Endothelial cell of umbilical vein (primary cell): Measurements from ENCODE around the gene MICAL3. TPM values are rescaled to one million over a fixed set of nuclear protein-coding genes. Genes with fewer than 3 reads are reported as not detected.

Experiments used
- BruUV-seq: library from RNA; stranded (reverse); fragments of 400-500 nt; replicated peaks from 2 replicates; lab custom pipeline; 2021; lab: Mats Ljungman, UMichigan
- CTCF ChIA-PET: fragments of 300-600, 350-600 bp; sonication (Branson Sonifier 250); formaldehyde crosslinking; loops from one replicate; lab custom pipeline; 2021; ENCODE audit warnings: antibody characterized with exemption, inconsistent platforms; lab: Charles Lee
- POLR2A ChIA-PET: fragments of 300-600, 350-600 bp; sonication (Branson Sonifier 250); formaldehyde crosslinking; loops from one replicate; lab custom pipeline; 2021; ENCODE audit warnings: antibody characterized with exemption, inconsistent platforms; lab: Charles Lee
- DNase-seq: peaks from one replicate; pipeline ENCODE4 v3.0.0-alpha.2; 2011; ENCODE audit warnings: low read depth, low spot score
- FAIRE-seq: peaks from 2 replicates; lab custom pipeline; 2011; peaks lifted over from hg19 to GRCh38; lab: Jason Lieb, UNC
- H2AFZ ChIP-seq: 2 replicates; pipeline ENCODE4 v1.6.0; 2012; ENCODE audit warnings: low read depth, low read length, control low read depth, inconsistent platforms
- H3K27ac ChIP-seq: 2 replicates; pipeline ENCODE4 v1.5.1; 2011; ENCODE audit warnings: low read depth, mild to moderate bottlenecking, control low read depth, low read length, moderate library complexity; ENCODE audit not compliant: insufficient read depth
- H3K27me3 ChIP-seq, 2 experiments: 2 replicates each; pipeline versions ENCODE4 v1.6.0 to v1.6.1; 2011; ENCODE audit warnings: low read length in 2 of 2, mixed read lengths in 1 of 2; ENCODE audit not compliant: control insufficient read depth in 2 of 2, insufficient read depth in 2 of 2
- H3K36me3 ChIP-seq, 2 experiments: 2 replicates in 1 of 2; 3 replicates in 1 of 2; pipeline ENCODE4 v1.5.1; 2011; ENCODE audit warnings: low read length in 2 of 2, mild to moderate bottlenecking in 1 of 2, moderate library complexity in 1 of 2; ENCODE audit not compliant: control insufficient read depth in 2 of 2, insufficient read depth in 2 of 2; ENCODE audit errors: extremely low read depth in 1 of 2
- H3K4me1 ChIP-seq: 3 replicates; pipeline ENCODE4 v1.5.1; 2011; ENCODE audit warnings: mild to moderate bottlenecking, low read length; ENCODE audit not compliant: control insufficient read depth, insufficient read depth; ENCODE audit errors: extremely low read depth
- H3K4me2 ChIP-seq: 2 replicates; pipeline ENCODE4 v1.6.1; 2011; ENCODE audit warnings: low read length, control low read depth, mixed read lengths; ENCODE audit not compliant: insufficient read depth
- H3K4me3 ChIP-seq, 3 experiments: fragments of 200-600 bp in 1 of 3; sonication (generic), shearing (Covaris generic) in 1 of 3; replicated peaks in 1 of 3; 2 replicates each; pipeline ENCODE4 v1.5.1; 2011 to 2016; ENCODE audit warnings: control low read depth in 3 of 3, low read length in 3 of 3, mild to moderate bottlenecking in 2 of 3, inconsistent platforms in 1 of 3, low read depth in 1 of 3, moderate library complexity in 1 of 3; ENCODE audit not compliant: insufficient read depth in 1 of 3
- H3K79me2 ChIP-seq: 2 replicates; pipeline ENCODE4 v1.6.0; 2012; ENCODE audit warnings: low read length, inconsistent platforms; ENCODE audit not compliant: control insufficient read depth, insufficient read depth
- H3K9ac ChIP-seq: replicated peaks from 2 replicates; pipeline ENCODE3; 2011; ENCODE audit warnings: low read length, control low read depth; ENCODE audit not compliant: insufficient read depth; ENCODE audit errors: extremely low read depth
- H3K9me1 ChIP-seq: replicated peaks from 3 replicates; pipeline ENCODE4 v1.6.0; 2011; ENCODE audit warnings: mild to moderate bottlenecking, low read length; ENCODE audit not compliant: control insufficient read depth, insufficient read depth; ENCODE audit errors: extremely low read depth
- H3K9me3 ChIP-seq: replicated peaks from 2 replicates; pipeline ENCODE4 v1.5.1; 2012; ENCODE audit warnings: low read length, inconsistent platforms; ENCODE audit not compliant: control insufficient read depth, insufficient read depth
- H4K20me1 ChIP-seq: replicated peaks from 2 replicates; pipeline ENCODE3; 2011; ENCODE audit warnings: mild to moderate bottlenecking, low read length; ENCODE audit not compliant: control insufficient read depth, insufficient read depth; ENCODE audit errors: extremely low read depth
- EZH2 ChIP-seq: IDR thresholded peaks from 2 replicates; pipeline ENCODE4 v1.6.1; 2012; ENCODE audit warnings: borderline replicate concordance, low read depth, mild to moderate bottlenecking, moderate library complexity, low read length, inconsistent platforms; ENCODE audit not compliant: severe bottlenecking
- GATA2 ChIP-seq: IDR thresholded peaks from 2 replicates; pipeline ENCODE4 v1.7.0; 2011; ENCODE audit warnings: low read depth, mild to moderate bottlenecking, moderate library complexity, mixed read lengths, low read length; ENCODE audit not compliant: insufficient read length, insufficient read depth
- JUN ChIP-seq: IDR thresholded peaks from 2 replicates; pipeline ENCODE4 v1.6.1; 2011; ENCODE audit warnings: borderline replicate concordance, low read depth; ENCODE audit not compliant: insufficient read length, insufficient read depth
- MYC ChIP-seq: IDR thresholded peaks from one replicate; pipeline ENCODE4 v1.6.1; 2011; ENCODE audit warnings: mild to moderate bottlenecking, low read depth, low read length
- POLR2A ChIP-seq: IDR thresholded peaks from 2 replicates; pipeline ENCODE4 v1.6.1; 2012; ENCODE audit warnings: low read depth, mild to moderate bottlenecking, control low read depth, low read length
- POLR2AphosphoS5 ChIP-seq: IDR thresholded peaks from 2 replicates; pipeline ENCODE4 v1.6.1; 2012; ENCODE audit warnings: low read depth, mild to moderate bottlenecking, control low read depth, low read length, moderate library complexity; ENCODE audit not compliant: insufficient read depth
- dilution Hi-C: fragments of 300-500 bp; cut with MboI; formaldehyde crosslinking; loops from one replicate; pipeline ENCODE4 v1.15.0; 2019; ENCODE audit warnings: low sequenced_read_pairs; ENCODE audit not compliant: extremely low pct_ligation_motif_present
- intact Hi-C: fragments of 100-400 bp; cut with micrococcal nuclease; formaldehyde crosslinking; loops from one replicate; pipeline ENCODE4 v1.10.0; 2022
- polyA plus RNA-seq, 4 experiments: library from polyadenylated mRNA; depleted of rRNA in 3 of 4; stranded (reverse) in 3 of 4; unstranded in 1 of 4; fragments of >200 nt; gene quantifications; 2 replicates each; pipeline versions ENCODE4 v1.2.1 to v1.2.3, GENCODE V29; 2011 to 2012; ENCODE audit warnings: missing spikeins in 1 of 4
- total RNA-seq: library from RNA; stranded (reverse); gene quantifications from 2 replicates; pipeline ENCODE4 v1.2.3, GENCODE V29; 2021
- TF ChIP-seq, protein P1 (sequence below): IDR thresholded peaks from 2 replicates; pipeline ENCODE4 v1.6.1; 2011; ENCODE audit not compliant: insufficient read depth, insufficient read length
- TF ChIP-seq, protein P2 (sequence below), 2 donors: IDR thresholded peaks; 1 replicate in 1 of 2; 2 replicates in 1 of 2; pipeline ENCODE4 v1.5.1; 2011; ENCODE audit warnings: low read length in 2 of 2, mild to moderate bottlenecking in 2 of 2, moderate library complexity in 2 of 2, control low read depth in 1 of 2, inconsistent platforms in 1 of 2, low read depth in 1 of 2; ENCODE audit not compliant: insufficient read depth in 1 of 2; ENCODE audit errors: extremely low read depth in 1 of 2

Gene MICAL3
- total and polyA plus RNA-seq, 2 donors (not counting 3 experiments of a cell fraction or from before 2014, with no cell fraction given), result 14.5 to 63.7 TPM

GRCh38 chr22:17984114-17984513, 40.2 kb downstream of the MICAL3 start:
- dilution Hi-C loops (no loop called here), intact Hi-C loops (no loop called here)
- no peak overlapping the region for H3K4me2 ChIP-seq
- H3K9me3 ChIP-seq, result no peaks in the 10 kb centered on the region
- H3K4me3 ChIP-seq, result no peak overlapping the region
- BruUV-seq, result no TSS peak
- H3K36me3 ChIP-seq, result no peaks in the 10 kb centered on the region
- TF ChIP-seq EZH2 (no peak), MYC (no peak), JUN (no peak), POLR2A (no peak), POLR2AphosphoS5 (no peak), GATA2 (no peak)
- TF ChIP-seq, protein P1, sequence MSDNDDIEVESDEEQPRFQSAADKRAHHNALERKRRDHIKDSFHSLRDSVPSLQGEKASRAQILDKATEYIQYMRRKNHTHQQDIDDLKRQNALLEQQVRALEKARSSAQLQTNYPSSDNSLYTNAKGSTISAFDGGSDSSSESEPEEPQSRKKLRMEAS, result no peak
- TF ChIP-seq, protein P2, sequence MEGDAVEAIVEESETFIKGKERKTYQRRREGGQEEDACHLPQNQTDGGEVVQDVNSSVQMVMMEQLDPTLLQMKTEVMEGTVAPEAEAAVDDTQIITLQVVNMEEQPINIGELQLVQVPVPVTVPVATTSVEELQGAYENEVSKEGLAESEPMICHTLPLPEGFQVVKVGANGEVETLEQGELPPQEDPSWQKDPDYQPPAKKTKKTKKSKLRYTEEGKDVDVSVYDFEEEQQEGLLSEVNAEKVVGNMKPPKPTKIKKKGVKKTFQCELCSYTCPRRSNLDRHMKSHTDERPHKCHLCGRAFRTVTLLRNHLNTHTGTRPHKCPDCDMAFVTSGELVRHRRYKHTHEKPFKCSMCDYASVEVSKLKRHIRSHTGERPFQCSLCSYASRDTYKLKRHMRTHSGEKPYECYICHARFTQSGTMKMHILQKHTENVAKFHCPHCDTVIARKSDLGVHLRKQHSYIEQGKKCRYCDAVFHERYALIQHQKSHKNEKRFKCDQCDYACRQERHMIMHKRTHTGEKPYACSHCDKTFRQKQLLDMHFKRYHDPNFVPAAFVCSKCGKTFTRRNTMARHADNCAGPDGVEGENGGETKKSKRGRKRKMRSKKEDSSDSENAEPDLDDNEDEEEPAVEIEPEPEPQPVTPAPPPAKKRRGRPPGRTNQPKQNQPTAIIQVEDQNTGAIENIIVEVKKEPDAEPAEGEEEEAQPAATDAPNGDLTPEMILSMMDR (IDR thresholded peaks at IDR 0.05; ENCODE audit: extremely low read depth in 1 of 2, insufficient read depth in 1 of 2, low read depth in 1 of 2, low read length in 2 of 2), result no peak
- H3K27ac ChIP-seq, result no peak overlapping the region
- no peaks in the 10 kb centered on the region for H3K27me3 ChIP-seq
- H3K79me2 ChIP-seq, result peaks cover 66% of the 10 kb centered on the region
- ChIA-PET POLR2A (no interaction called here), CTCF (interaction anchor here (1.2 kb wide), 1 partner anchor 93 kb away, joined by 3 read pairs; no protein-coding TSS in a partner anchor)
- no peak overlapping the region for H3K9ac ChIP-seq
- DNase-seq (peak; percentile 32), FAIRE-seq (no peak)
- H3K4me1 ChIP-seq, result peaks cover 23% of the 10 kb centered on the region
- H2AFZ ChIP-seq, result no peak overlapping the region
- peaks cover 7% of the 10 kb centered on the region for H4K20me1 ChIP-seq
- H3K9me1 ChIP-seq, result no peaks in the 10 kb centered on the region
